GM18502 (cell line): ENCODE measurements around the gene PKM.
A peak's percentile ranks its signal among the peaks of the same experiment; 100 is the strongest.

Source experiments
- ATAC-seq: cut with Tn5 transposase; IDR thresholded peaks from one replicate; pipeline ENCODE4 v1.9.1; 2021; ENCODE audit warnings: mild to moderate bottlenecking; ENCODE audit not compliant: unreplicated experiment, poor library complexity

PKM gene

GRCh38 chr15:72236381-72237003 is 5.5 kb upstream of the PKM start:
- ATAC-seq = no peak

- no peak for ATAC-seq
Measured at GRCh38 chr15:72235298-72235697, 4.3 kb upstream of the PKM start.

- no peak for ATAC-seq
Measured at GRCh38 chr15:72233769-72234168, 2.8 kb upstream of the PKM start.

GRCh38 chr15:72231833-72232478 is 966 bp upstream of the PKM start:
- ATAC-seq = peak; percentile 0

GRCh38 chr15:72230197-72231065 is 559 bp downstream of the PKM start:
- ATAC-seq = no peak

- ATAC-seq = no peak
Measured at GRCh38 chr15:72229947-72230196, 1.1 kb downstream of the PKM start.

- ATAC-seq = no peak
Measured at GRCh38 chr15:72229076-72229946, 1.7 kb downstream of the PKM start.

- ATAC-seq = no peak
Measured at GRCh38 chr15:72227720-72228119, 3.3 kb downstream of the PKM start.

- ATAC-seq = no peak
Measured at GRCh38 chr15:72227192-72227586, 3.8 kb downstream of the PKM start.

- no peak for ATAC-seq
Measured at GRCh38 chr15:72223278-72223677, 7.7 kb downstream of the PKM start.

- no peak for ATAC-seq
Measured at GRCh38 chr15:72222393-72222792, 8.6 kb downstream of the PKM start.

GRCh38 chr15:72220687-72221086 is 10.3 kb downstream of the PKM start:
- no peak for ATAC-seq

- no peak for ATAC-seq
Measured at GRCh38 chr15:72217216-72217615, 13.8 kb downstream of the PKM start.

GRCh38 chr15:72216079-72216478 is 14.9 kb downstream of the PKM start:
- ATAC-seq = no peak

- no peak for ATAC-seq
Measured at GRCh38 chr15:72207558-72208085, 23.4 kb downstream of the PKM start.

- no peak for ATAC-seq
Measured at GRCh38 chr15:72206677-72207000, 24.4 kb downstream of the PKM start.

- ATAC-seq = no peak
Measured at GRCh38 chr15:72205896-72206676, 24.9 kb downstream of the PKM start.

GRCh38 chr15:72205273-72205672 is 25.7 kb downstream of the PKM start:
- no peak for ATAC-seq

- ATAC-seq = no peak
Measured at GRCh38 chr15:72203507-72203837, 27.5 kb downstream of the PKM start.
